ENCODE results near the gene ABCA9.
A peak's percentile ranks its signal among the peaks of the same experiment; 100 is the strongest.

ABCA9 gene

GRCh38 chr17:69067274-69068047 is 6.7 kb upstream of the ABCA9 start:
- Histone ChIP-seq H3K79me2 (ENCODE audit: control insufficient read depth, insufficient read depth, low read length, unreplicated experiment) (no peaks in the 10 kb centered on the region), H2AFZ (ENCODE audit: low read length, unreplicated experiment) (no peak overlapping the region), H3K27ac (ENCODE audit: low read depth, low read length) (no peak overlapping the region), H3K36me3 (ENCODE audit: insufficient read depth, low read length) (no peaks in the 10 kb centered on the region), H3K4me3 (ENCODE audit: low read depth, low read length) (no peak overlapping the region), H3K4me1 (ENCODE audit: control insufficient read depth, insufficient read depth, low read length, unreplicated experiment) (no peaks in the 10 kb centered on the region), H3K27me3 (ENCODE audit: insufficient read depth, low read length) (no peaks in the 10 kb centered on the region)

DNA sequence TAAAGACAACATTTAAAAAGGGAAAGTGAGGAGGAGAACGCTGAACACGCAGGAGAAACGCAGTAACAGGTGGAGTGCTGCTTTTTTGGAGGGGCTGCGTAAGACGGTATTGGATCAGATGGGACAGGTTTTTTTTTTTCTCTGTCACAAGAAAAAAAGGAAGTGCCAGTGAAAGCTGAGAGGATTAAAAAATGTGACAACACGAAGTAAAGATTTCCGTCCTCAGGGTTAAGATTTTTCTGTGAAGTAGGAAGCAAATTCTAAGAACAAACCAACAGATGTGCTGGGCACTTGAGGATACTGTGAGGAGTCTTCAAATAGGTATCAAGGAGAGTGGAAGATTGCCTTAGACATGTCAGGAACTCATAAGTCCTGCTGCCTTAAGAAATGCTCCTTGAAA is 5.8 kb upstream of the ABCA9 start:
- no peaks in the 10 kb centered on the region for H3K27me3 ChIP-seq (ENCODE audit: insufficient read depth, low read length)
- no peak overlapping the region for H2AFZ ChIP-seq (ENCODE audit: low read length, unreplicated experiment)
- H3K79me2 ChIP-seq (ENCODE audit: control insufficient read depth, insufficient read depth, low read length, unreplicated experiment): no peaks in the 10 kb centered on the region
- H3K36me3 ChIP-seq (ENCODE audit: insufficient read depth, low read length): no peaks in the 10 kb centered on the region
- H3K27ac ChIP-seq (ENCODE audit: low read depth, low read length): no peak overlapping the region
- peaks cover 3% of the 10 kb centered on the region for H3K4me1 ChIP-seq (ENCODE audit: control insufficient read depth, insufficient read depth, low read length, unreplicated experiment)
- H3K4me3 ChIP-seq (ENCODE audit: low read depth, low read length): no peak overlapping the region

- H3K79me2 ChIP-seq (ENCODE audit: control insufficient read depth, insufficient read depth, low read length, unreplicated experiment): no peaks in the 10 kb centered on the region
- H3K4me1 ChIP-seq (ENCODE audit: control insufficient read depth, insufficient read depth, low read length, unreplicated experiment): peaks cover 13% of the 10 kb centered on the region
- no peak overlapping the region for H3K27ac ChIP-seq (ENCODE audit: low read depth, low read length)
- no peaks in the 10 kb centered on the region for H3K36me3 ChIP-seq (ENCODE audit: insufficient read depth, low read length)
- H3K4me3 ChIP-seq (ENCODE audit: low read depth, low read length): no peak overlapping the region
- no peaks in the 10 kb centered on the region for H3K27me3 ChIP-seq (ENCODE audit: insufficient read depth, low read length)
- no peak overlapping the region for H2AFZ ChIP-seq (ENCODE audit: low read length, unreplicated experiment)
These were observed 4.4 kb upstream of the ABCA9 start for GRCh38 chr17:69065113-69065512.

- Histone ChIP-seq H3K4me3 (ENCODE audit: low read depth, low read length) (no peak overlapping the region), H3K79me2 (ENCODE audit: control insufficient read depth, insufficient read depth, low read length, unreplicated experiment) (no peaks in the 10 kb centered on the region), H3K27ac (ENCODE audit: low read depth, low read length) (no peak overlapping the region), H2AFZ (ENCODE audit: low read length, unreplicated experiment) (no peak overlapping the region), H3K4me1 (ENCODE audit: control insufficient read depth, insufficient read depth, low read length, unreplicated experiment) (peaks cover 17% of the 10 kb centered on the region), H3K27me3 (ENCODE audit: insufficient read depth, low read length) (no peaks in the 10 kb centered on the region), H3K36me3 (ENCODE audit: insufficient read depth, low read length) (no peaks in the 10 kb centered on the region)
These were observed 3.7 kb upstream of the ABCA9 start for GRCh38 chr17:69064476-69064875.

DNA sequence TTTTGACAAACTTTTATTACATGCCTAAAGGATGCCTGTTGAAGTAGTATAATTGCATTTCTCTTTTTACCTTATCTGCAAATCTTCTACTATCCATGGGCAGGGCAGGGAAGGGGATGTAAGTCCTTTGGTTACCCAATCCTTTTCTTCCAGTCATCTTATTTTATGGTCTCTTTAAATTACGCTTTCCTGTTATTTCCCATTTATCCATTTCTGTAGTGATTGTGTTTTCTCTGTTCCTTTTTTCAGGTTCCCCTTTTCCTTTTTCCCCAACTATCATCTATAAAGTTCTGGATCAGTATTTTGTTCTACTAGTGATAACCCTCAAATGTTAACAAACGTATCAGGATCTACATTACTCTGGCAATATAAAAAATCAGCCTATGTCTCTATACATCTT is 3.3 kb upstream of the ABCA9 start:
- no peaks in the 10 kb centered on the region for H3K27me3 ChIP-seq (ENCODE audit: insufficient read depth, low read length)

GRCh38 chr17:69062860-69063581 is 2.3 kb upstream of the ABCA9 start:
- Histone ChIP-seq H2AFZ (ENCODE audit: low read length, unreplicated experiment) (no peak overlapping the region), H3K79me2 (ENCODE audit: control insufficient read depth, insufficient read depth, low read length, unreplicated experiment) (no peaks in the 10 kb centered on the region), H3K4me1 (ENCODE audit: control insufficient read depth, insufficient read depth, low read length, unreplicated experiment) (peaks cover 20% of the 10 kb centered on the region), H3K4me3 (ENCODE audit: low read depth, low read length) (no peak overlapping the region), H3K27ac (ENCODE audit: low read depth, low read length) (no peak overlapping the region), H3K27me3 (ENCODE audit: insufficient read depth, low read length) (no peaks in the 10 kb centered on the region), H3K36me3 (ENCODE audit: insufficient read depth, low read length) (no peaks in the 10 kb centered on the region)

More for the DNA sequence above, 3.3 kb upstream of the ABCA9 start:
- H3K4me3 ChIP-seq (ENCODE audit: low read depth, low read length): no peak overlapping the region
- no peaks in the 10 kb centered on the region for H3K79me2 ChIP-seq (ENCODE audit: control insufficient read depth, insufficient read depth, low read length, unreplicated experiment)
- no peak overlapping the region for H3K27ac ChIP-seq (ENCODE audit: low read depth, low read length)
- H3K4me1 ChIP-seq (ENCODE audit: control insufficient read depth, insufficient read depth, low read length, unreplicated experiment): peaks cover 20% of the 10 kb centered on the region
- H3K36me3 ChIP-seq (ENCODE audit: insufficient read depth, low read length): no peaks in the 10 kb centered on the region
- no peak overlapping the region for H2AFZ ChIP-seq (ENCODE audit: low read length, unreplicated experiment)

- no peaks in the 10 kb centered on the region for H3K27me3 ChIP-seq (ENCODE audit: insufficient read depth, low read length)
- H2AFZ ChIP-seq (ENCODE audit: low read length, unreplicated experiment): peak overlapping the region; percentile 86
- peak overlapping the region; percentile 6; the same call in 1 of the 2 replicates for H3K27ac ChIP-seq (ENCODE audit: low read depth, low read length)
- no peaks in the 10 kb centered on the region for H3K36me3 ChIP-seq (ENCODE audit: insufficient read depth, low read length)
- peaks cover 20% of the 10 kb centered on the region for H3K4me1 ChIP-seq (ENCODE audit: control insufficient read depth, insufficient read depth, low read length, unreplicated experiment)
- no peaks in the 10 kb centered on the region for H3K79me2 ChIP-seq (ENCODE audit: control insufficient read depth, insufficient read depth, low read length, unreplicated experiment)
- no peak overlapping the region for H3K4me3 ChIP-seq (ENCODE audit: low read depth, low read length)
These were observed 1.2 kb upstream of the ABCA9 start for GRCh38 chr17:69061721-69062556.

- Histone ChIP-seq H3K79me2 (ENCODE audit: control insufficient read depth, insufficient read depth, low read length, unreplicated experiment) (no peaks in the 10 kb centered on the region), H2AFZ (ENCODE audit: low read length, unreplicated experiment) (peak overlapping the region; percentile 87)
These were observed 1.1 kb downstream of the ABCA9 start for GRCh38 chr17:69059458-69060175.

DNA sequence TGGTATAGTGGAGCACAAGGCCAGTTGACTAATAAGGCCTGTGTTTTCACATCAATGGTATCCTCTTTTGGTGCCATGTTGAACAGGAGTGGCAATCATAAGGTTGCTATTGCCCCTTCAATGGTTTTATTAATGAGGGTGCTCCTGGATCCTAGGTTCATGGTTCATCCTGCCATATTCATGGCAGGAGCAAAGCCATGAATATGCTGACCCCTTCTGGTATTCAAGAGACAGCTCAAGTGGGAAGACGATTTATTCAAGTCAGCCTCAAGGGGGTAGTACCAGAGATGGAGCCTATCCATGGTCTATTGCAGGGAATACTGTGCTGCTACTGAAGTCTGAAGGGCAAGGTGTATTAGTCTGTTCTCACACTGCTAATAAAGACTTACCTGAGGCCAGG is 2.6 kb downstream of the ABCA9 start:
- H3K27me3 ChIP-seq (ENCODE audit: insufficient read depth, low read length): no peaks in the 10 kb centered on the region
- H3K79me2 ChIP-seq (ENCODE audit: control insufficient read depth, insufficient read depth, low read length, unreplicated experiment): no peaks in the 10 kb centered on the region
- no peak overlapping the region for H2AFZ ChIP-seq (ENCODE audit: low read length, unreplicated experiment)
- 0 out of 2 replicates have a peak, but pooled peaks cover 2% of the 10 kb centered on the region for H3K36me3 ChIP-seq (ENCODE audit: insufficient read depth, low read length)
- peaks cover 21% of the 10 kb centered on the region for H3K4me1 ChIP-seq (ENCODE audit: control insufficient read depth, insufficient read depth, low read length, unreplicated experiment)
- no peak overlapping the region for H3K27ac ChIP-seq (ENCODE audit: low read depth, low read length)
- no peak overlapping the region for H3K4me3 ChIP-seq (ENCODE audit: low read depth, low read length)

More at GRCh38 chr17:69059458-69060175, 1.1 kb downstream of the ABCA9 start:
- peak overlapping the region; percentile 45; the same call in 1 of the 2 replicates for H3K27ac ChIP-seq (ENCODE audit: low read depth, low read length)
- H3K27me3 ChIP-seq (ENCODE audit: insufficient read depth, low read length): no peaks in the 10 kb centered on the region
- H3K4me1 ChIP-seq (ENCODE audit: control insufficient read depth, insufficient read depth, low read length, unreplicated experiment): peaks cover 20% of the 10 kb centered on the region
- H3K36me3 ChIP-seq (ENCODE audit: insufficient read depth, low read length): 0 out of 2 replicates have a peak, but pooled peaks cover 2% of the 10 kb centered on the region
- peak overlapping the region; percentile 68 for H3K4me3 ChIP-seq (ENCODE audit: low read depth, low read length)

- 0 out of 2 replicates have a peak, but pooled peaks cover 2% of the 10 kb centered on the region for H3K36me3 ChIP-seq (ENCODE audit: insufficient read depth, low read length)
- H3K4me1 ChIP-seq (ENCODE audit: control insufficient read depth, insufficient read depth, low read length, unreplicated experiment): peaks cover 27% of the 10 kb centered on the region
- H3K4me3 ChIP-seq (ENCODE audit: low read depth, low read length): no peak overlapping the region
- no peak overlapping the region for H2AFZ ChIP-seq (ENCODE audit: low read length, unreplicated experiment)
- H3K27me3 ChIP-seq (ENCODE audit: insufficient read depth, low read length): no peaks in the 10 kb centered on the region
- no peak overlapping the region for H3K27ac ChIP-seq (ENCODE audit: low read depth, low read length)
- no peaks in the 10 kb centered on the region for H3K79me2 ChIP-seq (ENCODE audit: control insufficient read depth, insufficient read depth, low read length, unreplicated experiment)
These were observed 3.4 kb downstream of the ABCA9 start for GRCh38 chr17:69057280-69057679.

Measured in ACC112 (cell line).